GM12878 (cell line): Measurements from ENCODE around the gene NUP210. TPM values are rescaled to one million over a fixed set of nuclear protein-coding genes. Genes with fewer than 3 reads are reported as not detected.

Experiments used
- DPF2 ChIP-seq: fragments of 450-650 bp; IDR thresholded peaks from 2 replicates; pipeline ENCODE4 v1.6.1; 2017; ENCODE audit warnings: mild to moderate bottlenecking
- HDAC6 ChIP-seq: fragments of 200-600 bp; sonication (generic); IDR thresholded peaks from one replicate; pipeline ENCODE4 v1.8.0; 2017; ENCODE audit warnings: antibody characterized with exemption; ENCODE audit not compliant: unreplicated experiment
- JUNB ChIP-seq: IDR thresholded peaks from 2 replicates; pipeline ENCODE4 v1.6.1; 2016; ENCODE audit warnings: antibody characterized with exemption, mild to moderate bottlenecking
- KAT2A ChIP-seq: conservative IDR thresholded peaks from 2 replicates; pipeline ENCODE4 v1.6.1; 2011; ENCODE audit warnings: low read depth, low read length; ENCODE audit not compliant: control insufficient read depth
- NBN ChIP-seq: fragments of 450-650 bp; IDR thresholded peaks from 2 replicates; pipeline ENCODE4 v1.6.1; 2016
- POU2F2 ChIP-seq: IDR thresholded peaks from 3 replicates; pipeline ENCODE4 v1.6.1; 2011; ENCODE audit warnings: low read depth, mild to moderate bottlenecking, low read length, borderline replicate concordance
- RAD51 ChIP-seq: fragments of 450-650 bp; IDR thresholded peaks from 2 replicates; pipeline ENCODE4 v1.6.1; 2016; ENCODE audit warnings: moderate library complexity, mild to moderate bottlenecking, inconsistent platforms
- SIN3A ChIP-seq: IDR thresholded peaks from 2 replicates; pipeline ENCODE4 v1.6.1; 2012; ENCODE audit warnings: low read depth, low read length, improper control_type of control experiment
- SIX5 ChIP-seq: IDR thresholded peaks from 2 replicates; pipeline ENCODE4 v1.6.1; 2011; ENCODE audit warnings: mild to moderate bottlenecking, low read depth, low read length, moderate library complexity; ENCODE audit not compliant: severe bottlenecking
- SREBF1 ChIP-seq: IDR thresholded peaks from 2 replicates; pipeline ENCODE4 v1.6.1; 2012; ENCODE audit warnings: mild to moderate bottlenecking, low read length
- SRF ChIP-seq, 2 experiments: IDR thresholded peaks; 2 replicates each; pipeline ENCODE4 v1.6.1; 2011; ENCODE audit warnings: low read depth in 2 of 2, low read length in 2 of 2, mild to moderate bottlenecking in 1 of 2, moderate library complexity in 1 of 2
- ZNF217 ChIP-seq: fragments of 450-650 bp; IDR thresholded peaks from 2 replicates; pipeline ENCODE4 v1.6.1; 2017; ENCODE audit warnings: antibody characterized with exemption, mild to moderate bottlenecking
- polyA plus RNA-seq, 11 experiments: library from polyadenylated mRNA; depleted of rRNA in 4 of 11; unstranded in 6 of 11; stranded (reverse) in 5 of 11; fragments of >200 nt; fragmentation: Nextera tagmentation in 4 of 11; fragmentation: Illumina TruSeq in 1 of 11; extraction: Ambion mirVana in 4 of 11; extraction: Trizol in 1 of 11; gene quantifications; 1 replicate in 1 of 11; 2 replicates in 10 of 11; pipeline versions ENCODE4 v1.2.1 to v1.2.3, GENCODE V29; 2011 to 2016; ENCODE audit warnings: inconsistent platforms in 2 of 11, missing spikeins in 2 of 11, low read depth in 1 of 11
- total RNA-seq, 4 experiments: library from RNA; depleted of rRNA in 3 of 4; stranded (reverse); fragments of >200 nt in 3 of 4; fragmentation: Illumina TruSeq in 1 of 4; extraction: Trizol in 1 of 4; gene quantifications; 2 replicates each; pipeline versions ENCODE4 v1.2.1 to v1.2.3, GENCODE V29; 2013 to 2021
- TF ChIP-seq, protein P1 (sequence below): fragments of 450-650 bp; IDR thresholded peaks from 2 replicates; pipeline ENCODE4 v1.6.1; 2018; ENCODE audit warnings: mild to moderate bottlenecking, low read depth, moderate library complexity; ENCODE audit not compliant: partially characterized antibody
- TF ChIP-seq, protein P2 (sequence below): fragments of 450-650 bp; formaldehyde crosslinking; IDR thresholded peaks from 2 replicates; pipeline ENCODE4 v1.4.0; 2020; ENCODE audit warnings: mild to moderate bottlenecking, moderate library complexity
- TF ChIP-seq, protein P3 (sequence below): fragments of 450-650 bp; conservative IDR thresholded peaks from 2 replicates; pipeline ENCODE4 v1.6.1; 2017; ENCODE audit warnings: mild to moderate bottlenecking, moderate library complexity

NUP210 gene
- total and polyA plus RNA-seq, 10 of the 15 experiments (the other 5 are each of a cell fraction or from before 2014, with no cell fraction given), result 2.9 to 150 (median 76.0) TPM

- TF ChIP-seq, protein P1, sequence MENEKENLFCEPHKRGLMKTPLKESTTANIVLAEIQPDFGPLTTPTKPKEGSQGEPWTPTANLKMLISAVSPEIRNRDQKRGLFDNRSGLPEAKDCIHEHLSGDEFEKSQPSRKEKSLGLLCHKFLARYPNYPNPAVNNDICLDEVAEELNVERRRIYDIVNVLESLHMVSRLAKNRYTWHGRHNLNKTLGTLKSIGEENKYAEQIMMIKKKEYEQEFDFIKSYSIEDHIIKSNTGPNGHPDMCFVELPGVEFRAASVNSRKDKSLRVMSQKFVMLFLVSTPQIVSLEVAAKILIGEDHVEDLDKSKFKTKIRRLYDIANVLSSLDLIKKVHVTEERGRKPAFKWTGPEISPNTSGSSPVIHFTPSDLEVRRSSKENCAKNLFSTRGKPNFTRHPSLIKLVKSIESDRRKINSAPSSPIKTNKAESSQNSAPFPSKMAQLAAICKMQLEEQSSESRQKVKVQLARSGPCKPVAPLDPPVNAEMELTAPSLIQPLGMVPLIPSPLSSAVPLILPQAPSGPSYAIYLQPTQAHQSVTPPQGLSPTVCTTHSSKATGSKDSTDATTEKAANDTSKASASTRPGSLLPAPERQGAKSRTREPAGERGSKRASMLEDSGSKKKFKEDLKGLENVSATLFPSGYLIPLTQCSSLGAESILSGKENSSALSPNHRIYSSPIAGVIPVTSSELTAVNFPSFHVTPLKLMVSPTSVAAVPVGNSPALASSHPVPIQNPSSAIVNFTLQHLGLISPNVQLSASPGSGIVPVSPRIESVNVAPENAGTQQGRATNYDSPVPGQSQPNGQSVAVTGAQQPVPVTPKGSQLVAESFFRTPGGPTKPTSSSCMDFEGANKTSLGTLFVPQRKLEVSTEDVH, result no peak
- TF ChIP-seq SIN3A, result no peak
- TF ChIP-seq, protein P2, sequence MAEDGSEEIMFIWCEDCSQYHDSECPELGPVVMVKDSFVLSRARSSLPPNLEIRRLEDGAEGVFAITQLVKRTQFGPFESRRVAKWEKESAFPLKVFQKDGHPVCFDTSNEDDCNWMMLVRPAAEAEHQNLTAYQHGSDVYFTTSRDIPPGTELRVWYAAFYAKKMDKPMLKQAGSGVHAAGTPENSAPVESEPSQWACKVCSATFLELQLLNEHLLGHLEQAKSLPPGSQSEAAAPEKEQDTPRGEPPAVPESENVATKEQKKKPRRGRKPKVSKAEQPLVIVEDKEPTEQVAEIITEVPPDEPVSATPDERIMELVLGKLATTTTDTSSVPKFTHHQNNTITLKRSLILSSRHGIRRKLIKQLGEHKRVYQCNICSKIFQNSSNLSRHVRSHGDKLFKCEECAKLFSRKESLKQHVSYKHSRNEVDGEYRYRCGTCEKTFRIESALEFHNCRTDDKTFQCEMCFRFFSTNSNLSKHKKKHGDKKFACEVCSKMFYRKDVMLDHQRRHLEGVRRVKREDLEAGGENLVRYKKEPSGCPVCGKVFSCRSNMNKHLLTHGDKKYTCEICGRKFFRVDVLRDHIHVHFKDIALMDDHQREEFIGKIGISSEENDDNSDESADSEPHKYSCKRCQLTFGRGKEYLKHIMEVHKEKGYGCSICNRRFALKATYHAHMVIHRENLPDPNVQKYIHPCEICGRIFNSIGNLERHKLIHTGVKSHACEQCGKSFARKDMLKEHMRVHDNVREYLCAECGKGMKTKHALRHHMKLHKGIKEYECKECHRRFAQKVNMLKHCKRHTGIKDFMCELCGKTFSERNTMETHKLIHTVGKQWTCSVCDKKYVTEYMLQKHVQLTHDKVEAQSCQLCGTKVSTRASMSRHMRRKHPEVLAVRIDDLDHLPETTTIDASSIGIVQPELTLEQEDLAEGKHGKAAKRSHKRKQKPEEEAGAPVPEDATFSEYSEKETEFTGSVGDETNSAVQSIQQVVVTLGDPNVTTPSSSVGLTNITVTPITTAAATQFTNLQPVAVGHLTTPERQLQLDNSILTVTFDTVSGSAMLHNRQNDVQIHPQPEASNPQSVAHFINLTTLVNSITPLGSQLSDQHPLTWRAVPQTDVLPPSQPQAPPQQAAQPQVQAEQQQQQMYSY (CRISPR knock-in tag), result no peak
- peak; percentile 36; the same call in 1 of the 3 replicates for TF ChIP-seq POU2F2
- no peak for TF ChIP-seq JUNB
- TF ChIP-seq KAT2A, result no peak
- peak; percentile 93 for TF ChIP-seq NBN
- TF ChIP-seq HDAC6, result no peak
- no peak for TF ChIP-seq ZNF217
- TF ChIP-seq RAD51, result no peak
- no peak for TF ChIP-seq SIX5
- TF ChIP-seq SREBF1, result no peak
- TF ChIP-seq, protein P3, sequence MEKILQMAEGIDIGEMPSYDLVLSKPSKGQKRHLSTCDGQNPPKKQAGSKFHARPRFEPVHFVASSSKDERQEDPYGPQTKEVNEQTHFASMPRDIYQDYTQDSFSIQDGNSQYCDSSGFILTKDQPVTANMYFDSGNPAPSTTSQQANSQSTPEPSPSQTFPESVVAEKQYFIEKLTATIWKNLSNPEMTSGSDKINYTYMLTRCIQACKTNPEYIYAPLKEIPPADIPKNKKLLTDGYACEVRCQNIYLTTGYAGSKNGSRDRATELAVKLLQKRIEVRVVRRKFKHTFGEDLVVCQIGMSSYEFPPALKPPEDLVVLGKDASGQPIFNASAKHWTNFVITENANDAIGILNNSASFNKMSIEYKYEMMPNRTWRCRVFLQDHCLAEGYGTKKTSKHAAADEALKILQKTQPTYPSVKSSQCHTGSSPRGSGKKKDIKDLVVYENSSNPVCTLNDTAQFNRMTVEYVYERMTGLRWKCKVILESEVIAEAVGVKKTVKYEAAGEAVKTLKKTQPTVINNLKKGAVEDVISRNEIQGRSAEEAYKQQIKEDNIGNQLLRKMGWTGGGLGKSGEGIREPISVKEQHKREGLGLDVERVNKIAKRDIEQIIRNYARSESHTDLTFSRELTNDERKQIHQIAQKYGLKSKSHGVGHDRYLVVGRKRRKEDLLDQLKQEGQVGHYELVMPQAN, result no peak; the same call in 1 of the 2 replicates
- 0 out of 4 replicates have a peak, but pooled peaks of 1 of the 2 experiments have one; percentile 44 for TF ChIP-seq SRF (IDR thresholded peaks at IDR 0.05; ENCODE audit: low read depth in 2 of 2, low read length in 2 of 2)
- peak; percentile 96 for TF ChIP-seq DPF2
- TF ChIP-seq, all 136 proteins: peak for 57
Observed at GRCh38 chr3:13414040-13414729, 5.9 kb downstream of the NUP210 start (continued).
